ENCODE data around the gene BBS9. TPM values are rescaled to one million over a fixed set of nuclear protein-coding genes. Genes with fewer than 3 reads are reported as not detected.

Gene BBS9
- total and polyA plus RNA-seq, 2 donors (not counting 3 experiments of a cell fraction or from before 2014, with no cell fraction given), result 5.7 to 17.4 TPM

GRCh38 chr7:33601884-33602283, 472.5 kb downstream of the BBS9 start:
- H3K79me2 ChIP-seq (ENCODE audit: control insufficient read depth, insufficient read depth, low read length), result no peaks in the 10 kb centered on the region
- H4K20me1 ChIP-seq (replicated peaks; ENCODE audit: control insufficient read depth, extremely low read depth, insufficient read depth, low read length), result no peaks in the 10 kb centered on the region
- CTCF ChIA-PET, result no interaction called here
- no TSS peak for BruUV-seq (replicated peaks)
- no peaks in the 10 kb centered on the region for H3K27me3 ChIP-seq (ENCODE audit: control insufficient read depth in 2 of 2, insufficient read depth in 2 of 2, low read length in 2 of 2)
- H3K9ac ChIP-seq (replicated peaks; ENCODE audit: extremely low read depth, insufficient read depth, low read length), result no peak overlapping the region
- H3K36me3 ChIP-seq (ENCODE audit: control insufficient read depth in 2 of 2, extremely low read depth in 1 of 2, insufficient read depth in 2 of 2, low read length in 2 of 2), result no peaks in the 10 kb centered on the region
- H2AFZ ChIP-seq (ENCODE audit: low read depth, low read length), result no peak overlapping the region
- dilution Hi-C loops (cut with MboI; ENCODE audit: extremely low pct_ligation_motif_present, low sequenced_read_pairs), result no loop called here
- intact Hi-C loops (cut with micrococcal nuclease), result no loop called here
- POLR2A ChIA-PET, result no interaction called here
- H3K4me2 ChIP-seq (ENCODE audit: insufficient read depth, low read length), result no peak overlapping the region
- DNase-seq (ENCODE audit: low read depth, low spot score) (no peak), FAIRE-seq (no peak)
- H3K4me3 ChIP-seq (replicated peaks in 1 of 3; ENCODE audit: insufficient read depth in 1 of 3, low read depth in 1 of 3, low read length in 3 of 3), result no peak overlapping the region
- no peak overlapping the region for H3K27ac ChIP-seq (ENCODE audit: insufficient read depth, low read depth, low read length)
- no peak for TF ChIP-seq JUN (IDR thresholded peaks at IDR 0.05; ENCODE audit: borderline replicate concordance, insufficient read depth, insufficient read length, low read depth)
- TF ChIP-seq FOS (IDR thresholded peaks at IDR 0.05; ENCODE audit: borderline replicate concordance, insufficient read depth, low read length), result no peak
- TF ChIP-seq GATA2 (IDR thresholded peaks at IDR 0.05; ENCODE audit: insufficient read depth, insufficient read length, low read depth, low read length), result no peak
- TF ChIP-seq POLR2A (IDR thresholded peaks at IDR 0.05; ENCODE audit: low read depth, low read length), result no peak
- no peak for TF ChIP-seq CTCF (IDR thresholded peaks at IDR 0.05; ENCODE audit: extremely low read depth in 1 of 2, insufficient read depth in 1 of 2, low read depth in 1 of 2, low read length in 2 of 2)
- no peak for TF ChIP-seq MYC (IDR thresholded peaks at IDR 0.05; ENCODE audit: low read depth, low read length)
- TF ChIP-seq EZH2 (IDR thresholded peaks at IDR 0.05; ENCODE audit: borderline replicate concordance, low read depth, low read length, severe bottlenecking), result no peak
- TF ChIP-seq POLR2AphosphoS5 (IDR thresholded peaks at IDR 0.05; ENCODE audit: insufficient read depth, low read depth, low read length), result no peak
- no peak for TF ChIP-seq MAX (IDR thresholded peaks at IDR 0.05; ENCODE audit: insufficient read depth, insufficient read length)
- H3K9me1 ChIP-seq (replicated peaks; ENCODE audit: control insufficient read depth, extremely low read depth, insufficient read depth, low read length), result no peaks in the 10 kb centered on the region
- H3K9me3 ChIP-seq (replicated peaks; ENCODE audit: control insufficient read depth, insufficient read depth, low read length), result no peaks in the 10 kb centered on the region
- H3K4me1 ChIP-seq (ENCODE audit: control insufficient read depth, extremely low read depth, insufficient read depth, low read length), result peaks cover 15% of the 10 kb centered on the region

All from endothelial cell of umbilical vein (primary cell).